ENCODE data around the gene MTNR1A. TPM values are rescaled to one million over a fixed set of nuclear protein-coding genes. Genes with fewer than 3 reads are reported as not detected.

The MTNR1A gene
- total and polyA plus RNA-seq, 2 donors from 2014 or later, result 1.5 TPM; not detected in 1

DNA sequence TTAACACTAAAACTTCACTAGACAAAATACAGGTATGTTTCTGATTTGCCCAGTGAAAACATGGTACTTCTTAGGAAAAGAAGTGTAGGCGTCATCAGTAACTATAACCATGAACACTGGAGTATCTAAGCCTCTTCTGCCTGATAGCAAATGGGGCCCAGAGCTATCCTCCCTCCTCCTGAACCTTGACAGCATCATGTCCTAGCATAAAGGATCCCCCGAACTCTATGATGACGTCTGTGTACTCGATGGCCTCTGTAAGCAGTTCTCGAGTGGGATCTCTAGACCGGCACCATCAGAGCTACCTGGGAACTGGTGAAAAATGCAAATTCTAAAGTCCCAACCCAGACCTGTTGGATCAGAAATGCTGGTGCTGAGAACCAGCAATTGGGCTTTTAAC, 36.3 kb upstream of the MTNR1A start:
- Histone ChIP-seq H3K9me3 (ENCODE audit: control insufficient read depth in 2 of 3, insufficient read depth in 1 of 3, low read length in 3 of 3) (no peaks in the 10 kb centered on the region), H3K4me3 (ENCODE audit: low read length in 3 of 3) (no peak overlapping the region), H3K27me3 (ENCODE audit: control insufficient read depth, insufficient read depth, low read length) (no peaks in the 10 kb centered on the region), H3K36me3 (ENCODE audit: control insufficient read depth in 2 of 3, insufficient read depth in 3 of 3, low read length in 3 of 3) (peaks cover 5 to 31% (median 16%) of the 10 kb centered on the region in 3 donors), H3K27ac (ENCODE audit: low read depth in 2 of 2, low read length in 2 of 2) (no peak overlapping the region), H3K9ac (ENCODE audit: low read length in 3 of 3) (no peak overlapping the region), H3K4me1 (ENCODE audit: control insufficient read depth in 2 of 3, insufficient read depth in 2 of 3, low read depth in 1 of 3, low read length in 3 of 3) (no peaks in the 10 kb centered on the region)
- intact Hi-C loops (cut with DNase I), result no loop called here
- no peak for DNase-seq
- TF ChIP-seq, protein P1, sequence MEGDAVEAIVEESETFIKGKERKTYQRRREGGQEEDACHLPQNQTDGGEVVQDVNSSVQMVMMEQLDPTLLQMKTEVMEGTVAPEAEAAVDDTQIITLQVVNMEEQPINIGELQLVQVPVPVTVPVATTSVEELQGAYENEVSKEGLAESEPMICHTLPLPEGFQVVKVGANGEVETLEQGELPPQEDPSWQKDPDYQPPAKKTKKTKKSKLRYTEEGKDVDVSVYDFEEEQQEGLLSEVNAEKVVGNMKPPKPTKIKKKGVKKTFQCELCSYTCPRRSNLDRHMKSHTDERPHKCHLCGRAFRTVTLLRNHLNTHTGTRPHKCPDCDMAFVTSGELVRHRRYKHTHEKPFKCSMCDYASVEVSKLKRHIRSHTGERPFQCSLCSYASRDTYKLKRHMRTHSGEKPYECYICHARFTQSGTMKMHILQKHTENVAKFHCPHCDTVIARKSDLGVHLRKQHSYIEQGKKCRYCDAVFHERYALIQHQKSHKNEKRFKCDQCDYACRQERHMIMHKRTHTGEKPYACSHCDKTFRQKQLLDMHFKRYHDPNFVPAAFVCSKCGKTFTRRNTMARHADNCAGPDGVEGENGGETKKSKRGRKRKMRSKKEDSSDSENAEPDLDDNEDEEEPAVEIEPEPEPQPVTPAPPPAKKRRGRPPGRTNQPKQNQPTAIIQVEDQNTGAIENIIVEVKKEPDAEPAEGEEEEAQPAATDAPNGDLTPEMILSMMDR (IDR thresholded peaks at IDR 0.05; ENCODE audit: borderline replicate concordance, extremely low read depth, insufficient read depth), result no peak
- FAIRE-seq, result no peak

DNA sequence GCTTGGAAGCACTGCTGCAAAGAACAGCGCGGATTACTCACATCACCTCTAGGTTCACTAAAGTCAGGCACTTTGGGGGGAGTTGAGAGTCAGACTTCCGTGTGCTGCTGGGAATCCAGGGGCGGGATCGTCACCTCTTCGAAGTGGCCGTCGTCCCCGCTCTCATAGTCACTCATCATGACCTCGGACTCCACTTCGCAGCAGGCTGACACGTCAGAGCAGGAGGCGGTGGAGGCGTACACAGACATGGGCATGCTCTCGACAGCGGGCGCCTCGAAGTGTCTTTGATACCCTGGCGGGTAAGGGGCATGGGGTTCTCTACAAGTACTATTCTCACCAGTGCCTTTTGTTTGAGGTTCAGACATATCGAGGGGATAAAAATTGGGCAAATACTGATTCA, 33.1 kb upstream of the MTNR1A start:
- TF ChIP-seq, protein P1 (IDR thresholded peaks at IDR 0.05; ENCODE audit: borderline replicate concordance, extremely low read depth, insufficient read depth), result no peak
- FAIRE-seq (no peak), DNase-seq (peak in 1 of 5 donors; percentile 75)
- H3K36me3 ChIP-seq (ENCODE audit: control insufficient read depth in 2 of 3, insufficient read depth in 3 of 3, low read length in 3 of 3), result peaks cover 2 to 28% (median 16%) of the 10 kb centered on the region in 3 donors
- no peaks in the 10 kb centered on the region for H3K9me3 ChIP-seq (ENCODE audit: control insufficient read depth in 2 of 3, insufficient read depth in 1 of 3, low read length in 3 of 3)
- no peaks in the 10 kb centered on the region for H3K27me3 ChIP-seq (ENCODE audit: control insufficient read depth, insufficient read depth, low read length)
- no peak overlapping the region for H3K4me3 ChIP-seq (ENCODE audit: low read length in 3 of 3)
- no peak overlapping the region for H3K27ac ChIP-seq (ENCODE audit: low read depth in 2 of 2, low read length in 2 of 2)
- intact Hi-C loops (cut with DNase I), result loop anchor here (5.0 kb wide), 1 partner anchor 291 kb away; no protein-coding TSS in a partner anchor
- no peaks in the 10 kb centered on the region for H3K4me1 ChIP-seq (ENCODE audit: control insufficient read depth in 2 of 3, insufficient read depth in 2 of 3, low read depth in 1 of 3, low read length in 3 of 3)
- no peak overlapping the region for H3K9ac ChIP-seq (ENCODE audit: low read length in 3 of 3)

DNA sequence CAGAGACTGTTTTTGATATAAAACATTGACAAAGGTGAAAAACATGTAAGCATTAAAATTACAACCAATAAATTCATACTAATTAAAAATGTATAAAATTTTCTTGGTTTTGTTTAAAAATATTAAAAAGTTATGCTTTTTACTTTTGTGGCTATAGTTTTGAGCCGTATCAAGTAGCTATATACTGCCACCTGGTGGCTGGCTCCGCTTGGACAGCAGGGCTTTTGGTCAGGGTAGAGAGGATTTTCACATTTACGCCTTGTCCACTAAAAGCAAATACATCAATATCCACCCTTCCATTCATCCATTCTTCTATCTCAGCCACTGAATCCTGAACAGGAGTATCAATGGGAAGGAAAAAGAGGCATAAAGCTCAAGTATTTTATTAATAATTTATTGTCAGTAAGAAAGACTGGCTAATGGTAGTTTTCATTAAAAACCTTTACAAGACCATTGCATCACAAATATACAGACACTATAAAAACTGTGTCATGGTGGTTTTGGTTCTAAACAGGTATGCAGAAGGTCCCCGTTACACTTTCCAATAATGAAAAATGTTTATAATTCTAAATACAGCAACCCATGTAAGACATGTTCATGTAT, 32.1 kb upstream of the MTNR1A start:
- peak; percentile 97 for FAIRE-seq

More for the DNA sequence above, 32.1 kb upstream of the MTNR1A start:
- TF ChIP-seq, protein P1 (IDR thresholded peaks at IDR 0.05; ENCODE audit: borderline replicate concordance, extremely low read depth, insufficient read depth), result peak; percentile 87
- Histone ChIP-seq H3K27me3 (ENCODE audit: control insufficient read depth, insufficient read depth, low read length) (no peaks in the 10 kb centered on the region), H3K4me3 (ENCODE audit: low read length in 3 of 3) (no peak overlapping the region), H3K9ac (ENCODE audit: low read length in 3 of 3) (no peak overlapping the region), H3K27ac (ENCODE audit: low read depth in 2 of 2, low read length in 2 of 2) (no peak overlapping the region), H3K4me1 (ENCODE audit: control insufficient read depth in 2 of 3, insufficient read depth in 2 of 3, low read depth in 1 of 3, low read length in 3 of 3) (no peaks in the 10 kb centered on the region), H3K36me3 (ENCODE audit: control insufficient read depth in 2 of 3, insufficient read depth in 3 of 3, low read length in 3 of 3) (peaks cover 0 to 23% (median 10%) of the 10 kb centered on the region in 3 donors), H3K9me3 (ENCODE audit: control insufficient read depth in 2 of 3, insufficient read depth in 1 of 3, low read length in 3 of 3) (no peaks in the 10 kb centered on the region)
- DNase-seq, result peak; percentile 66 to 80 (median 70)
- intact Hi-C loops (cut with DNase I), result loop anchor here (5.0 kb wide), 1 partner anchor 290 kb away; no protein-coding TSS in a partner anchor

Measured in kidney (tissue), 14 donors.